Keratinocyte (primary cell): ENCODE data around the gene CXorf65. TPM values are rescaled to one million over a fixed set of nuclear protein-coding genes. Genes with fewer than 3 reads are reported as not detected.

Source experiments
- DNase-seq: peaks from one replicate; pipeline ENCODE4 v3.0.0-alpha.2; 2011; ENCODE audit warnings: low read depth, missing footprints, low spot score
- FAIRE-seq: peaks from 2 replicates; lab custom pipeline; 2011; peaks lifted over from hg19 to GRCh38; lab: Jason Lieb, UNC
- H2AFZ ChIP-seq: 2 replicates; pipeline ENCODE4 v1.6.0; 2012; ENCODE audit warnings: low read length, control low read depth, inconsistent platforms; ENCODE audit not compliant: control insufficient read depth
- H3K27ac ChIP-seq: 2 replicates; pipeline ENCODE4 v1.5.1; 2011; ENCODE audit warnings: low read length; ENCODE audit not compliant: control insufficient read depth, insufficient read depth
- H3K27me3 ChIP-seq: 3 replicates; pipeline ENCODE4 v1.6.0; 2011; ENCODE audit warnings: low read length; ENCODE audit not compliant: control insufficient read depth, insufficient read depth; ENCODE audit errors: extremely low read depth
- H3K36me3 ChIP-seq, 2 experiments: 2 replicates in 1 of 2; 3 replicates in 1 of 2; pipeline ENCODE4 v1.5.1; 2011; ENCODE audit warnings: low read length in 2 of 2, mild to moderate bottlenecking in 1 of 2; ENCODE audit not compliant: control insufficient read depth in 2 of 2, insufficient read depth in 2 of 2; ENCODE audit errors: extremely low read depth in 1 of 2
- H3K4me1 ChIP-seq: 3 replicates; pipeline ENCODE4 v1.5.1; 2011; ENCODE audit warnings: low read length; ENCODE audit not compliant: control insufficient read depth, insufficient read depth; ENCODE audit errors: extremely low read depth
- H3K4me2 ChIP-seq: 3 replicates; pipeline ENCODE4 v1.6.0; 2011; ENCODE audit warnings: low read depth, low read length; ENCODE audit not compliant: control insufficient read depth, insufficient read depth; ENCODE audit errors: extremely low read depth
- H3K4me3 ChIP-seq, 3 experiments: fragments of 200-600 bp in 1 of 3; sonication (generic) in 1 of 3; 2 replicates in 2 of 3; 3 replicates in 1 of 3; pipeline ENCODE4 v1.5.1; 2011 to 2016; ENCODE audit warnings: low read length in 3 of 3, mild to moderate bottlenecking in 3 of 3, control low read depth in 2 of 3, inconsistent platforms in 1 of 3, low read depth in 1 of 3, mixed read lengths in 1 of 3, mixed run types in 1 of 3, moderate library complexity in 1 of 3; ENCODE audit not compliant: control insufficient read depth in 2 of 3, insufficient read depth in 2 of 3; ENCODE audit errors: extremely low read depth in 1 of 3
- H3K79me2 ChIP-seq: 2 replicates; pipeline ENCODE4 v1.6.0; 2012; ENCODE audit warnings: low read length; ENCODE audit not compliant: control insufficient read depth, insufficient read depth
- H3K9ac ChIP-seq: 3 replicates; pipeline ENCODE4 v1.6.0; 2011; ENCODE audit warnings: low read length; ENCODE audit not compliant: control insufficient read depth, insufficient read depth; ENCODE audit errors: extremely low read depth
- H3K9me1 ChIP-seq: 3 replicates; pipeline ENCODE4 v1.6.0; 2011; ENCODE audit warnings: low read length; ENCODE audit not compliant: control insufficient read depth, insufficient read depth; ENCODE audit errors: extremely low read depth
- H3K9me3 ChIP-seq: 2 replicates; pipeline ENCODE4 v1.5.1; 2012; ENCODE audit warnings: low read depth, low read length; ENCODE audit not compliant: control insufficient read depth
- H4K20me1 ChIP-seq: 3 replicates; pipeline ENCODE4 v1.6.0; 2011; ENCODE audit warnings: low read length; ENCODE audit not compliant: control insufficient read depth, insufficient read depth; ENCODE audit errors: extremely low read depth
- EZH2 ChIP-seq: IDR thresholded peaks from one replicate; pipeline ENCODE4 v1.6.1; 2012; ENCODE audit warnings: inconsistent platforms, mild to moderate bottlenecking, low read length, moderate library complexity
- dilution Hi-C: fragments of 300-500 bp; cut with MboI; formaldehyde crosslinking; loops from one replicate; pipeline ENCODE4 v1.7.0; 2020; ENCODE audit warnings: low sequenced_read_pairs; ENCODE audit not compliant: extremely low pct_ligation_motif_present
- polyA plus RNA-seq, 5 experiments: library from polyadenylated mRNA; depleted of rRNA in 3 of 5; stranded (reverse) in 3 of 5; stranded (forward) in 1 of 5; unstranded in 1 of 5; fragments of >200 nt; gene quantifications; 1 replicate in 1 of 5; 2 replicates in 3 of 5; 3 replicates in 1 of 5; pipeline versions ENCODE4 v1.2.1 to v1.2.3, GENCODE V29; 2011 to 2012; ENCODE audit warnings: missing spikeins in 2 of 5, low read depth in 1 of 5, low replicate concordance in 1 of 5
- TF ChIP-seq, protein P1 (sequence below), 3 experiments: IDR thresholded peaks in 1 of 3; conservative IDR thresholded peaks in 1 of 3; optimal IDR thresholded peaks in 1 of 3; 2 replicates in 2 of 3; 3 replicates in 1 of 3; pipeline versions ENCODE3 to v1.5.1; 2011; ENCODE audit warnings: low read length in 3 of 3, mild to moderate bottlenecking in 3 of 3, moderate library complexity in 2 of 3, control low read depth in 1 of 3, inconsistent platforms in 1 of 3; ENCODE audit not compliant: insufficient read depth in 2 of 3; ENCODE audit errors: extremely low read depth in 1 of 3

The CXorf65 gene
- polyA plus RNA-seq, 1 donor (not counting 4 experiments of a cell fraction or from before 2014, with no cell fraction given), result not detected

DNA sequence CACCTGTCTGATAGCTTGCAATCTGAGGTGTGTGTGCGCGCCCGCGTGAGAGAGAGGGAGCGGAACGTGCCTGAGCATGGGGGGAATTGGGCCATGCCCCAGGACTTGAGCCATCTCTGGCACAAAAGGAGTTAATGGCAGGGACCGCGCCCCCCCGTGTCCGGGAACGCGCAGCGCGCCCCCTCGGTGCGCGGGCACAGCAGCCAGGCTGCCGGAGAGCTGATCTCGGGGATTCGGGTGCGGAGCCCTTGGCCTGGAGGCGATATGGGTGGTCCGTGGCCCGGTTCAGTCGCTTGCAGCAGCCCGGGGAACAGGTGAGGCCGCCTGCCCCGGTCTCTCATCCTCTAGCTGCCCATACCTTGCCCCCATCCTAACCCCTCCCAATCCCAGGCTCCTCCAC, 38.1 kb upstream of the CXorf65 start, which contains the start of gene NLGN3:
NLGN3 (plus strand) TSS at position 191 of the 400 bp plus-strand sequence. CDS start 2,909 bp downstream, outside the sequence.
- TF ChIP-seq, protein P1, sequence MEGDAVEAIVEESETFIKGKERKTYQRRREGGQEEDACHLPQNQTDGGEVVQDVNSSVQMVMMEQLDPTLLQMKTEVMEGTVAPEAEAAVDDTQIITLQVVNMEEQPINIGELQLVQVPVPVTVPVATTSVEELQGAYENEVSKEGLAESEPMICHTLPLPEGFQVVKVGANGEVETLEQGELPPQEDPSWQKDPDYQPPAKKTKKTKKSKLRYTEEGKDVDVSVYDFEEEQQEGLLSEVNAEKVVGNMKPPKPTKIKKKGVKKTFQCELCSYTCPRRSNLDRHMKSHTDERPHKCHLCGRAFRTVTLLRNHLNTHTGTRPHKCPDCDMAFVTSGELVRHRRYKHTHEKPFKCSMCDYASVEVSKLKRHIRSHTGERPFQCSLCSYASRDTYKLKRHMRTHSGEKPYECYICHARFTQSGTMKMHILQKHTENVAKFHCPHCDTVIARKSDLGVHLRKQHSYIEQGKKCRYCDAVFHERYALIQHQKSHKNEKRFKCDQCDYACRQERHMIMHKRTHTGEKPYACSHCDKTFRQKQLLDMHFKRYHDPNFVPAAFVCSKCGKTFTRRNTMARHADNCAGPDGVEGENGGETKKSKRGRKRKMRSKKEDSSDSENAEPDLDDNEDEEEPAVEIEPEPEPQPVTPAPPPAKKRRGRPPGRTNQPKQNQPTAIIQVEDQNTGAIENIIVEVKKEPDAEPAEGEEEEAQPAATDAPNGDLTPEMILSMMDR (optimal IDR thresholded peaks at IDR 0.05 in 1 of 3, IDR thresholded peaks at IDR 0.05 in 1 of 3, conservative IDR thresholded peaks at IDR 0.05 in 1 of 3; ENCODE audit: extremely low read depth in 1 of 3, insufficient read depth in 2 of 3, low read length in 3 of 3), result no peak
- no peak for TF ChIP-seq EZH2
- no peak within 1 kb of the TSS for H2AFZ ChIP-seq
- H3K4me2 ChIP-seq, result no peak within 1 kb of the TSS
- H3K4me3 ChIP-seq, result no peak within 1 kb of the TSS
- dilution Hi-C loops, result no loop called here
- no peak within 1 kb of the TSS for H3K9ac ChIP-seq
- H4K20me1 ChIP-seq, result no peaks in the 10 kb centered on the region
- H3K4me1 ChIP-seq, result no peaks in the 10 kb centered on the region
- DNase-seq (no peak), FAIRE-seq (no peak)
- H3K9me1 ChIP-seq, result no peaks in the 10 kb centered on the region
- no peak within 1 kb of the TSS for H3K27ac ChIP-seq
- H3K27me3 ChIP-seq, result no peaks in the 10 kb centered on the region
- peaks cover 0 to 2% of the 10 kb centered on the region in 2 experiments for H3K36me3 ChIP-seq
- no peaks in the 10 kb centered on the region for H3K79me2 ChIP-seq
- no peaks in the 10 kb centered on the region for H3K9me3 ChIP-seq

DNA sequence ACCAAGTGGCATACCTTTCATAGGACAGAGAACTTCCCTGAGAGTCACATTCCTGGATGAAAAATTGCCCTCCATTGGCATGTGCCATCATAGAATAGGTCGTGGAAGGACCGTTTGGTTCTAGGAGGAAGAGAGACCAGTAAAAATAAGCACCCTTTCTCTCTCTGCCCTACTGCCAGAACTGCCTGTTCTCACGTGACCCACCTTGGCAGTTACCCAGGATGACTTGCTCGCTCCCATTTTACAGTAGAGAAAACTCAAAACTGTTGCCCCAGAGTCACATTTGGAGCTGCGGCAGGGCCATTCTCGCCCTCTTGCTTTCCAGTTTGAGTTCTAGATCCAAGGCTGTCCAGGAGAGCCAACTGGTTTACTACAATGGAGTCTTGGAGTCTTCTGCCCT, 37.0 kb upstream of the CXorf65 start:
- no peak for FAIRE-seq
- TF ChIP-seq EZH2, result no peak
- TF ChIP-seq, protein P1 (optimal IDR thresholded peaks at IDR 0.05 in 1 of 3, IDR thresholded peaks at IDR 0.05 in 1 of 3, conservative IDR thresholded peaks at IDR 0.05 in 1 of 3; ENCODE audit: extremely low read depth in 1 of 3, insufficient read depth in 2 of 3, low read length in 3 of 3), result no peak

More for the DNA sequence above, 37.0 kb upstream of the CXorf65 start:
- Histone ChIP-seq H3K4me1 (no peaks in the 10 kb centered on the region), H2AFZ (no peak overlapping the region), H3K9me3 (no peaks in the 10 kb centered on the region), H3K9ac (no peak overlapping the region), H3K4me2 (no peak overlapping the region), H4K20me1 (no peaks in the 10 kb centered on the region), H3K27ac (no peak overlapping the region), H3K4me3 (no peak overlapping the region), H3K27me3 (no peaks in the 10 kb centered on the region), H3K9me1 (no peaks in the 10 kb centered on the region), H3K79me2 (no peaks in the 10 kb centered on the region), H3K36me3 (peaks cover 0 to 2% of the 10 kb centered on the region in 2 experiments)
- no peak for DNase-seq
- dilution Hi-C loops, result no loop called here
